Activated CD4-positive, alpha-beta T cell treated with anti-CD3 and anti-CD28 coated beads, Interleukin-2, amount 10 ng/mL, durations not matched to agents 24 days and 14 days (primary cell): Measurements from ENCODE around the gene TM4SF5. TPM values are rescaled to one million over a fixed set of nuclear protein-coding genes. Genes with fewer than 3 reads are reported as not detected.
A peak's percentile ranks its signal among the peaks of the same experiment; 100 is the strongest.

Experiments
- DNase-seq: peaks from one replicate; pipeline ENCODE4 v3.0.0; 2022
- H3K27ac Mint-ChIP-seq: one replicate; pipeline ENCODE4 v1.8.0; 2022; ENCODE audit warnings: mild to moderate bottlenecking, mixed read lengths
- H3K27me3 Mint-ChIP-seq: one replicate; pipeline ENCODE4 v1.8.0; 2022; ENCODE audit warnings: mixed read lengths
- H3K36me3 Mint-ChIP-seq: one replicate; pipeline ENCODE4 v1.8.0; 2022; ENCODE audit warnings: low read depth, mild to moderate bottlenecking, mixed read lengths
- H3K4me1 Mint-ChIP-seq: one replicate; pipeline ENCODE4 v1.8.0; 2021; ENCODE audit warnings: mixed read lengths
- H3K4me3 Mint-ChIP-seq: one replicate; pipeline ENCODE4 v1.8.0; 2022; ENCODE audit warnings: mild to moderate bottlenecking, moderate library complexity, mixed read lengths
- H3K9me3 Mint-ChIP-seq: one replicate; pipeline ENCODE4 v1.8.0; 2021; ENCODE audit warnings: mixed read lengths
- intact Hi-C: fragments of 100-400 bp; cut with micrococcal nuclease; formaldehyde crosslinking; loops from one replicate; pipeline ENCODE4 v1.15.1; 2023
- total RNA-seq: library from RNA; stranded (reverse); gene quantifications from 2 replicates; pipeline ENCODE4 v1.2.3, GENCODE V29; 2022

The TM4SF5 gene
- total RNA-seq, 1 donor from 2014 or later, result not detected

DNA sequence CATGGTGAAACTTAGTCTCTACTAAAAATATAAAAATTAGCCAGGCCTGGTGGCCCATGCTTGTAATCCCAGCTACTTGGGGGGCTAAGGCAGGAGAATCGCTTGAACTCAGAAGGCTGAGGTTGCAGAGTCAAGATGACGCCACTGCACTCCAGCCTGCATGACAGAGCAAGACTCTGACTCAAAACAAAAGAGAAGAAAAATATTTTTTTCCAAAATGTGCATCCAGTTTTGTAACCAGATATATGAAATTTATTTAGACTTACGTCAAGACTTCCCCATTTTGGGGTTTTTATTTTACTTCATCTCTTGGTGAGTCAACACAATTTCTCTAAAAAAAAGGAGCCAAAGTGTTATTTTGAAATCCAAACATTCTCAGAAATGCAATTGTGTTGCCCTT, 5.5 kb upstream of the TM4SF5 start:
- DNase-seq, result no peak
- H3K4me1 Mint-ChIP-seq, result peaks cover 7% of the 10 kb centered on the region
- intact Hi-C loops, result no loop called here
- peaks cover 10% of the 10 kb centered on the region for H3K27me3 Mint-ChIP-seq
- H3K9me3 Mint-ChIP-seq, result no peaks in the 10 kb centered on the region
- no peaks in the 10 kb centered on the region for H3K36me3 Mint-ChIP-seq
- no peak overlapping the region for H3K27ac Mint-ChIP-seq
- no peak overlapping the region for H3K4me3 Mint-ChIP-seq

GRCh38 chr17:4766723-4767122, 5.0 kb upstream of the TM4SF5 start:
- Mint-ChIP-seq H3K27me3 (peaks cover 10% of the 10 kb centered on the region), H3K27ac (no peak overlapping the region), H3K4me1 (peaks cover 11% of the 10 kb centered on the region), H3K36me3 (no peaks in the 10 kb centered on the region), H3K9me3 (no peaks in the 10 kb centered on the region), H3K4me3 (no peak overlapping the region)
- DNase-seq, result no peak
- intact Hi-C loops, result no loop called here

GRCh38 chr17:4768298-4768697, 3.4 kb upstream of the TM4SF5 start:
- peaks cover 14% of the 10 kb centered on the region for H3K4me1 Mint-ChIP-seq
- no peak overlapping the region for H3K27ac Mint-ChIP-seq
- intact Hi-C loops, result no loop called here

GRCh38 chr17:4769628-4770027, 2.1 kb upstream of the TM4SF5 start:
- Mint-ChIP-seq H3K4me1 (peaks cover 14% of the 10 kb centered on the region), H3K4me3 (no peak overlapping the region), H3K36me3 (no peaks in the 10 kb centered on the region), H3K27ac (peak overlapping the region; percentile 37), H3K9me3 (no peaks in the 10 kb centered on the region), H3K27me3 (peaks cover 8% of the 10 kb centered on the region)
- intact Hi-C loops, result no loop called here
- no peak for DNase-seq

More at GRCh38 chr17:4768298-4768697, 3.4 kb upstream of the TM4SF5 start:
- no peaks in the 10 kb centered on the region for H3K36me3 Mint-ChIP-seq
- H3K4me3 Mint-ChIP-seq, result no peak overlapping the region
- peaks cover 8% of the 10 kb centered on the region for H3K27me3 Mint-ChIP-seq
- DNase-seq, result no peak
- H3K9me3 Mint-ChIP-seq, result no peaks in the 10 kb centered on the region

DNA sequence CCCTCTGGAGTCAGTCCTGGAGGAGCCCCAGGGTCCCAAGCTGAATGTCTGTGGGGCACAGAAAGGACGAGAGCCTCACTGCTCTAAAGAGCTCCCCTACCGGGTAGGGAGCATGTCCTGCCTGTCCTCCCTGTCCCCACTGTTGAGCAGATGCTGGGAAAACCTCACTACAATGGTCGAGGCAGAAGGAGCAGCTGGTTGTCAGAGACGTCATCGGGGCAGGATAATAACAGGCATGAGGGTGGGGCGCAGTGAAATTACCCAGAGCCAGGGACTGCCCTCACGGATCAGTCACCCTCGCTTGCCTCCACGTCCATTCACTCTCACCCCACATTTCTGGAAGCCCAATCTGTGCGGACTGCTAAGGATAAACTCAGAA, 538 bp downstream of the TM4SF5 start:
- H3K4me3 Mint-ChIP-seq, result no peak overlapping the region
- H3K27ac Mint-ChIP-seq, result no peak overlapping the region
- no peak for DNase-seq
- intact Hi-C loops, result no loop called here
- no peaks in the 10 kb centered on the region for H3K9me3 Mint-ChIP-seq
- no peaks in the 10 kb centered on the region for H3K36me3 Mint-ChIP-seq
- peaks cover 14% of the 10 kb centered on the region for H3K4me1 Mint-ChIP-seq
- peaks cover 9% of the 10 kb centered on the region for H3K27me3 Mint-ChIP-seq

- Mint-ChIP-seq H3K9me3 (no peaks in the 10 kb centered on the region), H3K36me3 (no peaks in the 10 kb centered on the region), H3K27me3 (peaks cover 32% of the 10 kb centered on the region), H3K4me3 (no peak overlapping the region), H3K4me1 (peaks cover 8% of the 10 kb centered on the region), H3K27ac (no peak overlapping the region)
- DNase-seq, result no peak
- intact Hi-C loops, result no loop called here
Measured at GRCh38 chr17:4777969-4778760, 6.5 kb downstream of the TM4SF5 start.

GRCh38 chr17:4780325-4780955, 8.8 kb downstream of the TM4SF5 start:
- Mint-ChIP-seq H3K4me1 (peaks cover 10% of the 10 kb centered on the region), H3K4me3 (no peak overlapping the region), H3K27ac (no peak overlapping the region), H3K27me3 (peaks cover 44% of the 10 kb centered on the region), H3K36me3 (no peaks in the 10 kb centered on the region), H3K9me3 (no peaks in the 10 kb centered on the region)
- no peak for DNase-seq
- intact Hi-C loops, result no loop called here

DNA sequence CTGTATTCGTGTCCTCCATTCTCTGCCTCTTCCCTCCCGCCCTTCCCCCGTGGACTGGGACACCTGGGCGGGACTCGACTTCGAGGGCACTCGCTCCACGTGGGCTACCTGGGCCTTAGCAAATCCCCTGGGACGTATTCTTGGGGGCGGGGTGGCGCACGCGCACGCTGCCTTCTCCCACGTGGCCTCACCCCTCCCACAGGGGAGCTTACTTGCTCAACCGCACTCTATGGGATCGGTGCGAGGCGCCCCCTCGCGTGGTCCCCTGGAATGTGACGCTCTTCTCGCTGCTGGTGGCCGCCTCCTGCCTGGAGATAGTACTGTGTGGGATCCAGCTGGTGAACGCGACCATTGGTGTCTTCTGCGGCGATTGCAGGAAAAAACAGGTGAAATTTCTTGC, 11.0 kb downstream of the TM4SF5 start:
- H3K4me3 Mint-ChIP-seq, result no peak overlapping the region
- H3K4me1 Mint-ChIP-seq, result peaks cover 17% of the 10 kb centered on the region
- H3K36me3 Mint-ChIP-seq, result no peaks in the 10 kb centered on the region
- H3K27ac Mint-ChIP-seq, result no peak overlapping the region
- no peaks in the 10 kb centered on the region for H3K9me3 Mint-ChIP-seq
- DNase-seq, result peak; percentile 75
- H3K27me3 Mint-ChIP-seq, result peaks cover 64% of the 10 kb centered on the region
- intact Hi-C loops, result no loop called here

DNA sequence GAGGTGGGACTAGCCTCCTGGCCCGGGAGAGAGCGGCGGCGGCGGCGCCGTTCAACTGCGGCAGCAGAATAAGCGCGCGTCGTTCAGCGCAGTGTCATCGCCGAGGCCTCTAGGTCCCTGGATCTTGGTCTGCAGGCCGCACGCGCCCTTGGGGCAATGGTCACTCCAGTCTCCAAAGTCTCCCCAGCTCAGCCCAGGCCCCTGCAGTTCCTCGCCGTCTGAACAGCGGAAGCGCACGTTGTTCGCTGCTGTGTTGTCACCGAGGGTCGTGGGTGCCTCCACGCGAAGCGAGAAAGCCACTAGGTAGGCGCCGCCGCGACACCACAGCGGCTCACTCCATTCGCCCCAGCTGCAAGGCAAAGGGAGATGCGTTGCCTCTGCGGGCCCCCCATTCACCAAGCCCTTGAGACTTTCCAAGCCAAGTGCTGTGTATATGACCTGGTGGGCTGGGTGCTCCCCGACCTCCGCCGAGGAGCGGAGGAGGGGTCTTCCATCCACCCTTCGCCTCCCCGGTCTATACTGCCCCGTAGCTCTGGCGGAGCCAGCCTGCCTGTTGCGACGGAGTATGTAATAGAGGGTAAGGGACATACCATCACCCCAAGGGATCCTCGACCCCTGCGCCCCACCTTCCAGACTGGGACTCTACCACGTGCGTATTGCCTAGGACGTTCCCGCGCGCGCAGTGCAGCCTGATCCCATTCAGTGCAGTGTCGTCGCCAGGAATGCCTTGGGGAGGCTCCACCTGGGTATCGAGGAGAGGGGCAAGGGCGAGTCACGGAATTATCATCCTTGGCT, 13.8 kb downstream of the TM4SF5 start:
- DNase-seq, result peak; percentile 68

DNA sequence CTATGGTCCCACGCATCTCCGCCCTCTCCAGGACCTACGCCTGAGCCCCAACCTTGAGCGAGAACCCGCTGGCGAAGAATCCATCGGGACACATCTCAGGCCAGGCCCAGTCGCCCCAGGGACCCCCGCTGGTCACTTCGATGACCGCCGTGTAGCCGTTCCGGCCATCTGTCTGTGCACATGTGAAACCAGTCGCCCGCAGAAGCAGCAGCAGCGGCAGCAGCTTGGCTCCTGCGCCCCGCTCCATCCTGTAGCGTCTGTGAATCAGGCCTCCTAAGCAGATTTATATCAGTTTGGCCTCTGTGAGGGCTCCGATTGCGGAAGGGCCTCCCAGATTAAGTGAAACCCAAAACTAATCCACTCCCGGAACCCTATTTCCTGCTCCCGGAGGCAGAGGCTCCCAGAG, 14.4 kb downstream of the TM4SF5 start, which contains the start of gene VMO1:
VMO1 (minus strand) TSS at position 259 of the 406 bp plus-strand sequence; CDS start at position 247, 12 bp downstream.
- intact Hi-C loops, result loop anchor here (5.0 kb wide), 2 partner anchors 39 to 144 kb away; partner anchors contain the start of gene ALOX15
- H3K27ac Mint-ChIP-seq, result no peak within 1 kb of the TSS
- H3K4me1 Mint-ChIP-seq, result peaks cover 21% of the 10 kb centered on the region
- H3K9me3 Mint-ChIP-seq, result no peaks in the 10 kb centered on the region
- peak within 1 kb of the TSS; percentile 59 for H3K4me3 Mint-ChIP-seq
- H3K36me3 Mint-ChIP-seq, result no peaks in the 10 kb centered on the region
- peaks cover 56% of the 10 kb centered on the region for H3K27me3 Mint-ChIP-seq
- DNase-seq, result peak; percentile 66

More for the DNA sequence above, 13.8 kb downstream of the TM4SF5 start:
- no peak overlapping the region for H3K27ac Mint-ChIP-seq
- peak overlapping the region; percentile 59 for H3K4me3 Mint-ChIP-seq
- no peaks in the 10 kb centered on the region for H3K9me3 Mint-ChIP-seq
- H3K36me3 Mint-ChIP-seq, result no peaks in the 10 kb centered on the region
- intact Hi-C loops, result loop anchor here (5.0 kb wide), 2 partner anchors 38 to 143 kb away; partner anchors contain the start of gene ALOX15
- H3K27me3 Mint-ChIP-seq, result peaks cover 60% of the 10 kb centered on the region
- peaks cover 18% of the 10 kb centered on the region for H3K4me1 Mint-ChIP-seq

DNA sequence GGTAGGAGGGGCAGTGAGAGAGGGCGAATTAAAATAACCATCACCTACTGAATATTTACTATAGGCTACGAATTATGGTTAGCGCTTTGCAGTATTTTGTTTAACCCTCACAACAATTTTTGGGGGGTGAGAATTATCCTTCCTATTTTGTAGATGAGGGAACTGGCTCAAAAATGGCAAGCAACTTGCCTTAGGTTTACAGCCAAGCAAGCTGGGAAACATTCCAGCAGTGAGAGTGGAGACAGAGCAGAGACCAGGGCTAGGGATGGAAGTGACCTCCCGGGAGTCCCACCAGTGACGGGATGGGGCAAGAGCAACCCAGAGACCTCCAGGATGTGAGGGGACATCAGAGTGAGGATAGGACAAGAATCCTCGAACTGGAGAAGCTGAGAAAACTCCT, 14.8 kb downstream of the TM4SF5 start:
- intact Hi-C loops, result loop anchor here (5.0 kb wide), 2 partner anchors 39 to 144 kb away; partner anchors contain the start of gene ALOX15
- peaks cover 56% of the 10 kb centered on the region for H3K27me3 Mint-ChIP-seq
- H3K36me3 Mint-ChIP-seq, result no peaks in the 10 kb centered on the region
- no peak overlapping the region for H3K27ac Mint-ChIP-seq
- H3K4me1 Mint-ChIP-seq, result peaks cover 21% of the 10 kb centered on the region
- no peak overlapping the region for H3K4me3 Mint-ChIP-seq
- DNase-seq, result no peak
- H3K9me3 Mint-ChIP-seq, result no peaks in the 10 kb centered on the region

DNA sequence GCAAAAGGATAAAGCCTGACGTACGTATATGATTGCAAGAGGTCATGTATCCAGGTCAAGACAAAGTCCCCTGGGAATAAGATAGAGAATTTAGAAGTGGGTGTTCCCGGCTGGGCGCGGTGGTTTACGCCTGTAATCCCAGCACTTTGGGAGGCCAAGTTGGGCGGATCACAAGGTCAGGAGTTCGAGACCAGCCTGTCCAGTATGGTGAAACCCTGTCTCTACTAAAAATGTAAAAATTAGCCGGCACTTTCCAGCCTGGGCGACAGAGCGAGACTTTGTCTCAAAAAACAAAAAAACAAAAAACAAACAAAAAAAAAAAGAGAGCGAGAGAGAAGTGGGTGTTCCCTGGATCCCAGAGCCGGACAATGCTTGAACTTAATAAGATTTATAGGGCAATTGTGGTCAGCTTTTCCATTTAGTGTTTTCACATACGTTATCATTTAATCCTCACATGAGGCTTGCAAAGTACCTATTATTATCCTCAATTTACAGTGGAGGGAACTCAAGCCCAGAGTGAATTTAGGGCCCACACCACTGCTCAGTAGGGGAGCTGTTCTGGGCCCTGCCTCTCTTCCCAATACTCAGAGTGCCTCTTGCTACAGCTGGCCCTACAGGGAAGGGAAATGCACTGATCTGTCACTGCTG, 16.6 kb downstream of the TM4SF5 start:
- intact Hi-C loops, result loop anchor here (2.0 to 5.0 kb wide), 3 partner anchors 41 to 146 kb away; partner anchors contain the start of genes ALOX15 and CHRNE
- H3K4me3 Mint-ChIP-seq, result peak overlapping the region; percentile 64
- peaks cover 48% of the 10 kb centered on the region for H3K27me3 Mint-ChIP-seq
- no peaks in the 10 kb centered on the region for H3K9me3 Mint-ChIP-seq
- no peak for DNase-seq
- no peaks in the 10 kb centered on the region for H3K36me3 Mint-ChIP-seq
- H3K4me1 Mint-ChIP-seq, result peaks cover 15% of the 10 kb centered on the region
- H3K27ac Mint-ChIP-seq, result peak overlapping the region; percentile 6
